ENCODE measurements around the gene DNM3.

The DNM3 gene

DNA sequence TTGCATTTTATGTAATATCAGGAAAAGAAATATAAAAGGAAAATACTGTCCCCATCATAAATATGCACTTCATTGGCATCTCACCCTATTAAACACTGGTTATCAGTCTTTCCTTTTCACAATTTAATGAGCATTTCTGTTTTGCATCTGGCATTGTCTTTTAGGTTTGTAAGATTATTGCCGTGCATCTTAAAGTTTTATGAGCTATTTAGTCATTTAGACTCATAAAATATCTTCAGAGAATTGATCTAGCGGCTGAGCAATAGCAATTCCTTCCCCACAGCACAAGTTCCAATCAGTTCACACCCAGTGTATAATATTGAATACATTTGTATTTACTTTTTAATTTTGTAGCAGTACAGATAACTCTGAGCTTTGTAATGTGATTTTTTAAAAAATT is 466.8 kb downstream of the DNM3 start:
- Histone ChIP-seq H3K27me3 (replicated peaks) (no peaks in the 10 kb centered on the region), H3K4me3 (ENCODE audit: low read depth, low read length) (no peak overlapping the region), H3K27ac (no peak overlapping the region), H3K36me3 (replicated peaks) (no peaks in the 10 kb centered on the region)
- TF ChIP-seq, protein P1, sequence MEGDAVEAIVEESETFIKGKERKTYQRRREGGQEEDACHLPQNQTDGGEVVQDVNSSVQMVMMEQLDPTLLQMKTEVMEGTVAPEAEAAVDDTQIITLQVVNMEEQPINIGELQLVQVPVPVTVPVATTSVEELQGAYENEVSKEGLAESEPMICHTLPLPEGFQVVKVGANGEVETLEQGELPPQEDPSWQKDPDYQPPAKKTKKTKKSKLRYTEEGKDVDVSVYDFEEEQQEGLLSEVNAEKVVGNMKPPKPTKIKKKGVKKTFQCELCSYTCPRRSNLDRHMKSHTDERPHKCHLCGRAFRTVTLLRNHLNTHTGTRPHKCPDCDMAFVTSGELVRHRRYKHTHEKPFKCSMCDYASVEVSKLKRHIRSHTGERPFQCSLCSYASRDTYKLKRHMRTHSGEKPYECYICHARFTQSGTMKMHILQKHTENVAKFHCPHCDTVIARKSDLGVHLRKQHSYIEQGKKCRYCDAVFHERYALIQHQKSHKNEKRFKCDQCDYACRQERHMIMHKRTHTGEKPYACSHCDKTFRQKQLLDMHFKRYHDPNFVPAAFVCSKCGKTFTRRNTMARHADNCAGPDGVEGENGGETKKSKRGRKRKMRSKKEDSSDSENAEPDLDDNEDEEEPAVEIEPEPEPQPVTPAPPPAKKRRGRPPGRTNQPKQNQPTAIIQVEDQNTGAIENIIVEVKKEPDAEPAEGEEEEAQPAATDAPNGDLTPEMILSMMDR (IDR thresholded peaks at IDR 0.05; ENCODE audit: low read depth, low read length, missing control alignments) = no peak
- no peak for DNase-seq
- in situ Hi-C loops (cut with HindIII; ENCODE audit: low pct_ligation_motif_present, low sequenced_read_pairs) = no loop called here

DNA sequence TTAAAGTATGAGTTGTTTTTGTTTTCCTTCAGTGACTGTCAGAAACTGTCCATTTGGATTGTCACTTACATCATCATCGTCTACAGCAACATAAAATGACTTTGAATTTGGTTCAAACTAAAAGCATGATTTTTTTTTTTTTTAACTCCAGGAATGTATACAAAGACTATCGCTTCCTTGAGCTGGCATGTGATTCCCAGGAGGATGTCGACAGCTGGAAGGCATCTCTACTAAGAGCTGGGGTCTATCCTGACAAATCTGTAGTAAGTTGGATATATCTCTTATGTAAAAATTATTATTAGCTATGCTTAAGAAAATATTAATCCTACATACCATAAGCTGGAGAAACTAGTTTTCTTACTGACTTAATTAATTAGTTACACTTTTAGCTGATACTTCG is 467.3 kb downstream of the DNM3 start:
- H3K4me3 ChIP-seq (ENCODE audit: low read depth, low read length) = no peak overlapping the region
- TF ChIP-seq, protein P1 (IDR thresholded peaks at IDR 0.05; ENCODE audit: low read depth, low read length, missing control alignments) = no peak
- DNase-seq = no peak
- H3K27me3 ChIP-seq (replicated peaks) = no peaks in the 10 kb centered on the region
- H3K27ac ChIP-seq = no peak overlapping the region
- in situ Hi-C loops (cut with HindIII; ENCODE audit: low pct_ligation_motif_present, low sequenced_read_pairs) = no loop called here
- H3K36me3 ChIP-seq (replicated peaks) = no peaks in the 10 kb centered on the region

DNA sequence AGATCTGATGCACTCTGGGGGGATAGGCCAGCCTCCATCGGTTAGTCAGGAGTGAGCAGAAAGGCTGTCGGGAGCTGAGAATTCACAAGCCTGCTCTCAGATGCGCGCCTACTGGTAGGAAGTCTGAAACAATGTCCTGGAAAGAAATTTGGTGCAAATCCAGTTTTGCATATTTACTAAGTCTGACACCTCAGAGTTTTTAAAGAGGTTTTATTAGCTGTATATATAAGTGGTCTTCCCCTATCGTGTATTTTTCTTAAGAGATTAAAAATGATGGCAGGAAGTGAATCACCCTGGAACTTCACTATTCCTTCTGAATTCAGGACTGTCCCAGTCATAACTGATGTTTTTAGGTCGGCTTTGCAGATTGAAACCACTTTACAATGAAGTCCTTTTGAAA is 479.4 kb downstream of the DNM3 start:
- H3K27ac ChIP-seq = peak overlapping the region; percentile 92

DNA sequence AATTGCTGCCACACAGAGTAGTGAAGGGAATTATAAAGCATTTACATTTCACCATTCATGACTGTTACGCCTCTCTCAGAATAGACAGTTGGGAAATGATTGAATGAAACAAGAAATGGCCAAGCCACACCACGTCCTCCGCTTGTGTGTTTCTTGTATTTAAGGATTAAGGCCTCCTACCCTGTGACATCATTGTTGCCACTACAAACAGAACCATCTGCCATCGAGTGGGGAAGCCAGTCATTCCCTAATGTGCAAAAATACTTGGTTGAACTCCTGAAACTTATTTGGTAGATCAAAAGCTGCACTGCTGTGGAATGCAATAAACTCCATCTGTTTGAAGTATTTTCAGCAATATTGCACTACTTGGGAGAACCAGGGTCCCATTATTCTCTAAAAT is 480.2 kb downstream of the DNM3 start:
- no peak overlapping the region for H3K4me3 ChIP-seq (ENCODE audit: low read depth, low read length)

More for the DNA sequence above, 479.4 kb downstream of the DNM3 start:
- Histone ChIP-seq H3K36me3 (replicated peaks) (no peaks in the 10 kb centered on the region), H3K27me3 (replicated peaks) (no peaks in the 10 kb centered on the region), H3K4me3 (ENCODE audit: low read depth, low read length) (no peak overlapping the region)
- DNase-seq = peak; percentile 65
- in situ Hi-C loops (cut with HindIII; ENCODE audit: low pct_ligation_motif_present, low sequenced_read_pairs) = no loop called here
- TF ChIP-seq, protein P1 (IDR thresholded peaks at IDR 0.05; ENCODE audit: low read depth, low read length, missing control alignments) = peak; percentile 38

DNA sequence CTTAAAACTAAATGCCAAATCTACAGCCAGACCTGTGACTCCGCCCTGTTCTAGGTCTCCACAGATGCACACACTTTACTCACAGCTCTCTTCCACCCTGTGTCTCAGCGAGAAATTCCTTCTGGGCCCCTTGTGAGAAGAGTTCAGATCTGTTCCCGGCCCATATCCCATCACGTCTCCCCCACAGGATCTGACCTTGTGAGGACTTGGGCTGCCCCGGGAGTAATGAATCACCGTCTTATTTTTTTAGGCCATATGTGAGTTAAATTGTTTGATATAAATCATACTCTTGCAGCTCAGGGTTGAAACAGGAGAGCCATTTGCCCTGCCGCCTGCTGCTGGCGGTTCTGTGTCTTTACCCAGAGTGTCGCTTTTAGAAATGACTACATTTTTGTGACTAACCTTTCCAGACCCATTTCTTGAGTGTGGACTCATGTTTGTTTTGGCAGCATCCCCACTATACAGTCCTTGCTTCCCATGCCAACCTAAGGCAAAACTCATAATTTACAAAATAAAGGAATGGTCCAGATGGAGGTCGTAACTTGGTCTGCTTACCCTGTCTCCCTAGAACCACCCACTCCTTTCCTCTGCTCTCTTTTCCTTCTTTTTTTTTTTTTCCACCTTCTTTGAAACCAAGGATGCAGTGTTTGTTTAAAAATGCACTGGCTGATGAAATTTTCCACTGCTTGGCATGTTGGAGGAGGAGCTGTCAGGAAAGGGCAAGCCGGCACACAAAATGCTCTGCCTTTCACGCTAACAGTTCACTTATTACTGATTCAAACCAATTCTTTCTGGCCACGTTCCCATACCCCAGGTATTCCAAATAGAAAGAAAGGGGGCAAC is 481.1 kb downstream of the DNM3 start:
- Histone ChIP-seq H3K4me3 (ENCODE audit: low read depth, low read length) (peak overlapping the region; percentile 20), H3K27ac (peak overlapping the region; percentile 92)
- peak; percentile 95 for DNase-seq

More for the DNA sequence above, 480.2 kb downstream of the DNM3 start:
- H3K27me3 ChIP-seq (replicated peaks) = no peaks in the 10 kb centered on the region
- TF ChIP-seq, protein P1 (IDR thresholded peaks at IDR 0.05; ENCODE audit: low read depth, low read length, missing control alignments) = no peak
- DNase-seq = peak; percentile 50
- no peaks in the 10 kb centered on the region for H3K36me3 ChIP-seq (replicated peaks)
- peak overlapping the region; percentile 92 for H3K27ac ChIP-seq
- in situ Hi-C loops (cut with HindIII; ENCODE audit: low pct_ligation_motif_present, low sequenced_read_pairs) = no loop called here

More for the DNA sequence above, 481.1 kb downstream of the DNM3 start:
- TF ChIP-seq, protein P1 (IDR thresholded peaks at IDR 0.05; ENCODE audit: low read depth, low read length, missing control alignments) = peak; percentile 34
- H3K36me3 ChIP-seq (replicated peaks) = no peaks in the 10 kb centered on the region
- H3K27me3 ChIP-seq (replicated peaks) = no peaks in the 10 kb centered on the region
- in situ Hi-C loops (cut with HindIII; ENCODE audit: low pct_ligation_motif_present, low sequenced_read_pairs) = no loop called here

Measured in brain microvascular endothelial cell (primary cell).